K562 (cell line): ENCODE results near the gene ZNF138. TPM values are rescaled to one million over a fixed set of nuclear protein-coding genes. Genes with fewer than 3 reads are reported as not detected.

ENCODE experiments used
- ELF4 ChIP-seq: fragments of 450-650 bp; formaldehyde crosslinking; IDR thresholded peaks from 2 replicates; pipeline ENCODE4 v1.4.0; 2022; ENCODE audit warnings: missing genetic modification characterization
- FOXM1 ChIP-seq, 2 experiments: fragments of 450-650 bp in 1 of 2; sonication (generic) in 1 of 2; formaldehyde crosslinking in 1 of 2; IDR thresholded peaks; 2 replicates each; pipeline versions ENCODE4 v1.6.1 to v1.9.0; 2017 to 2022; ENCODE audit warnings: low read depth in 2 of 2, mild to moderate bottlenecking in 2 of 2, missing genetic modification reagents in 1 of 2, moderate library complexity in 1 of 2
- MAFF ChIP-seq: IDR thresholded peaks from 2 replicates; pipeline ENCODE4 v1.6.1; 2012; ENCODE audit warnings: low read length, improper control_type of control experiment
- MBD2 ChIP-seq: sonication (generic); IDR thresholded peaks from 2 replicates; pipeline ENCODE4 v1.6.1; 2016; ENCODE audit warnings: low read depth, borderline replicate concordance
- REST ChIP-seq, 2 experiments: fragments of 450-650 bp; formaldehyde crosslinking in 1 of 2; IDR thresholded peaks; 2 replicates each; pipeline versions ENCODE4 v1.4.0 to v1.6.1; 2014 to 2020; ENCODE audit warnings: mild to moderate bottlenecking in 2 of 2, borderline replicate concordance in 1 of 2, low read depth in 1 of 2
- WHSC1 ChIP-seq: IDR thresholded peaks from one replicate; pipeline ENCODE4 v1.6.1; 2012; ENCODE audit warnings: low read length, control low read depth, inconsistent platforms
- ZBTB7A ChIP-seq: IDR thresholded peaks from 2 replicates; pipeline ENCODE4 v1.6.1; 2011; ENCODE audit warnings: low read depth, mild to moderate bottlenecking, low read length, moderate library complexity, borderline replicate concordance; ENCODE audit not compliant: control insufficient read depth
- polyA plus RNA-seq, 8 experiments: library from polyadenylated mRNA; depleted of rRNA in 4 of 8; stranded (reverse) in 5 of 8; unstranded in 3 of 8; fragments of >200 nt; fragmentation: Nextera tagmentation in 2 of 8; fragmentation: Illumina TruSeq in 1 of 8; extraction: Ambion mirVana in 2 of 8; extraction: Trizol in 1 of 8; gene quantifications; 2 replicates each; pipeline versions ENCODE4 v1.2.1 to v1.2.3, GENCODE V29; 2011 to 2014; ENCODE audit warnings: inconsistent platforms in 1 of 8, missing spikeins in 1 of 8
- total RNA-seq, 7 experiments: library from RNA; depleted of rRNA in 6 of 7; stranded (reverse); fragments of >200 nt in 6 of 7; fragmentation: Illumina TruSeq in 2 of 7; extraction: Trizol in 2 of 7; gene quantifications; 2 replicates each; pipeline versions ENCODE4 v1.2.1 to v1.2.3, GENCODE V29; 2011 to 2021; ENCODE audit warnings: low replicate concordance in 1 of 7
- TF ChIP-seq, protein P1 (sequence below): fragments of 450-650 bp; formaldehyde crosslinking; conservative IDR thresholded peaks from 2 replicates; pipeline ENCODE4 v1.4.0; 2022; ENCODE audit warnings: mild to moderate bottlenecking, missing genetic modification characterization
- TF ChIP-seq, protein P2 (sequence below): fragments of 450-650 bp; formaldehyde crosslinking; IDR thresholded peaks from 2 replicates; pipeline ENCODE4 v1.4.0; 2020; ENCODE audit warnings: mild to moderate bottlenecking, moderate library complexity
- TF ChIP-seq, protein P3 (sequence below): fragments of 250-450 bp; sonication (Bioruptor Pico); IDR thresholded peaks from 2 replicates; pipeline ENCODE4 v1.5.0; 2021

ZNF138 gene
- total and polyA plus RNA-seq, 9 of the 15 experiments (the other 6 are each of a cell fraction or from before 2014, with no cell fraction given), result 14.6 to 34.9 (median 22.6) TPM

GRCh38 chr7:64849250-64849923 is 55.2 kb downstream of the ZNF138 start (continued):
- TF ChIP-seq, protein P1, sequence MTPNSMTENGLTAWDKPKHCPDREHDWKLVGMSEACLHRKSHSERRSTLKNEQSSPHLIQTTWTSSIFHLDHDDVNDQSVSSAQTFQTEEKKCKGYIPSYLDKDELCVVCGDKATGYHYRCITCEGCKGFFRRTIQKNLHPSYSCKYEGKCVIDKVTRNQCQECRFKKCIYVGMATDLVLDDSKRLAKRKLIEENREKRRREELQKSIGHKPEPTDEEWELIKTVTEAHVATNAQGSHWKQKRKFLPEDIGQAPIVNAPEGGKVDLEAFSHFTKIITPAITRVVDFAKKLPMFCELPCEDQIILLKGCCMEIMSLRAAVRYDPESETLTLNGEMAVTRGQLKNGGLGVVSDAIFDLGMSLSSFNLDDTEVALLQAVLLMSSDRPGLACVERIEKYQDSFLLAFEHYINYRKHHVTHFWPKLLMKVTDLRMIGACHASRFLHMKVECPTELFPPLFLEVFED (CRISPR knock-in tag), result no peak
- TF ChIP-seq MBD2 (no peak), MAFF (peak; percentile 62), ZBTB7A (no peak; the same call in 1 of the 2 replicates), WHSC1 (no peak), REST (IDR thresholded peaks at IDR 0.05; ENCODE audit: borderline replicate concordance) (no peak), REST (CRISPR knock-in tag; IDR thresholded peaks at IDR 0.05; ENCODE audit: low read depth) (no peak), ELF4 (CRISPR knock-in tag) (no peak), FOXM1 (IDR thresholded peaks at IDR 0.05; ENCODE audit: low read depth) (no peak), FOXM1 (CRISPR knock-in tag; IDR thresholded peaks at IDR 0.05; ENCODE audit: low read depth) (no peak)
- TF ChIP-seq, protein P2, sequence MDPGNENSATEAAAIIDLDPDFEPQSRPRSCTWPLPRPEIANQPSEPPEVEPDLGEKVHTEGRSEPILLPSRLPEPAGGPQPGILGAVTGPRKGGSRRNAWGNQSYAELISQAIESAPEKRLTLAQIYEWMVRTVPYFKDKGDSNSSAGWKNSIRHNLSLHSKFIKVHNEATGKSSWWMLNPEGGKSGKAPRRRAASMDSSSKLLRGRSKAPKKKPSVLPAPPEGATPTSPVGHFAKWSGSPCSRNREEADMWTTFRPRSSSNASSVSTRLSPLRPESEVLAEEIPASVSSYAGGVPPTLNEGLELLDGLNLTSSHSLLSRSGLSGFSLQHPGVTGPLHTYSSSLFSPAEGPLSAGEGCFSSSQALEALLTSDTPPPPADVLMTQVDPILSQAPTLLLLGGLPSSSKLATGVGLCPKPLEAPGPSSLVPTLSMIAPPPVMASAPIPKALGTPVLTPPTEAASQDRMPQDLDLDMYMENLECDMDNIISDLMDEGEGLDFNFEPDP (CRISPR knock-in tag), result no peak
- TF ChIP-seq, protein P3, sequence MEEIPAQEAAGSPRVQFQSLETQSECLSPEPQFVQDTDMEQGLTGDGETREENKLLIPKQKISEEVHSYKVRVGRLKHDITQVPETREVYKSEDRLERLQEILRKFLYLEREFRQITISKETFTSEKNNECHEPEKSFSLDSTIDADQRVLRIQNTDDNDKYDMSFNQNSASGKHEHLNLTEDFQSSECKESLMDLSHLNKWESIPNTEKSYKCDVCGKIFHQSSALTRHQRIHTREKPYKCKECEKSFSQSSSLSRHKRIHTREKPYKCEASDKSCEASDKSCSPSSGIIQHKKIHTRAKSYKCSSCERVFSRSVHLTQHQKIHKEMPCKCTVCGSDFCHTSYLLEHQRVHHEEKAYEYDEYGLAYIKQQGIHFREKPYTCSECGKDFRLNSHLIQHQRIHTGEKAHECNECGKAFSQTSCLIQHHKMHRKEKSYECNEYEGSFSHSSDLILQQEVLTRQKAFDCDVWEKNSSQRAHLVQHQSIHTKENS, result no peak
